ENCODE results near the gene BSPRY. TPM values are rescaled to one million over a fixed set of nuclear protein-coding genes. Genes with fewer than 3 reads are reported as not detected.

The BSPRY gene
- polyA plus RNA-seq, 1 donor from 2014 or later, result not detected

GRCh38 chr9:113391917-113392316, 42.6 kb downstream of the BSPRY start:
- Histone ChIP-seq H2AFZ (ENCODE audit: low read depth, low read length) (no peak overlapping the region), H3F3A (ENCODE audit: insufficient read depth, low read length, poor library complexity, severe bottlenecking) (no peaks in the 10 kb centered on the region), H3K9me3 (ENCODE audit: low read length) (no peaks in the 10 kb centered on the region), H3K36me3 (ENCODE audit: insufficient read depth, low read length) (no peaks in the 10 kb centered on the region), H3K9me2 (ENCODE audit: insufficient read depth, low read length) (no peaks in the 10 kb centered on the region), H3K27me3 (ENCODE audit: insufficient read depth, low read depth, low read length) (no peaks in the 10 kb centered on the region), H3K27ac (ENCODE audit: low read length) (no peak overlapping the region), H3K9ac (ENCODE audit: low read length) (no peak overlapping the region), H3K79me2 (replicated peaks; ENCODE audit: insufficient read depth, low read length) (no peaks in the 10 kb centered on the region), H3K4me3 (ENCODE audit: low read length) (no peak overlapping the region), H3K4me2 (ENCODE audit: low read length) (no peak overlapping the region), H4K20me1 (ENCODE audit: insufficient read depth) (no peaks in the 10 kb centered on the region)
- TF ChIP-seq REST (IDR thresholded peaks at IDR 0.05; ENCODE audit: borderline replicate concordance), result no peak
- TF ChIP-seq RAD21 (conservative IDR thresholded peaks at IDR 0.05), result no peak
- TF ChIP-seq TAF1 (IDR thresholded peaks at IDR 0.05; ENCODE audit: low read depth), result no peak
- TF ChIP-seq SMC3 (conservative IDR thresholded peaks at IDR 0.05; ENCODE audit: poor library complexity), result no peak
- TF ChIP-seq MXI1 (conservative IDR thresholded peaks at IDR 0.05; ENCODE audit: poor library complexity, severe bottlenecking), result no peak
- TF ChIP-seq CTCF (IDR thresholded peaks at IDR 0.05; ENCODE audit: poor library complexity, severe bottlenecking), result no peak
- no peak for TF ChIP-seq EZH2 (IDR thresholded peaks at IDR 0.05; ENCODE audit: borderline replicate concordance, insufficient read depth, low read length, poor library complexity, severe bottlenecking)
- no peak for TF ChIP-seq POLR2AphosphoS5 (IDR thresholded peaks at IDR 0.05)
- TF ChIP-seq EP300 (conservative IDR thresholded peaks at IDR 0.05; ENCODE audit: poor library complexity, severe bottlenecking), result no peak

GRCh38 chr9:113393281-113393680, 43.9 kb downstream of the BSPRY start:
- H3K79me2 ChIP-seq (replicated peaks; ENCODE audit: insufficient read depth, low read length), result peaks cover 4% of the 10 kb centered on the region
- no peak overlapping the region for H3K4me3 ChIP-seq (ENCODE audit: low read length)
- H2AFZ ChIP-seq (ENCODE audit: low read depth, low read length), result no peak overlapping the region
- H3F3A ChIP-seq (ENCODE audit: insufficient read depth, low read length, poor library complexity, severe bottlenecking), result no peaks in the 10 kb centered on the region
- no peak overlapping the region for H3K27ac ChIP-seq (ENCODE audit: low read length)
- no peak for TF ChIP-seq POLR2AphosphoS5 (IDR thresholded peaks at IDR 0.05)
- no peak for TF ChIP-seq RAD21 (conservative IDR thresholded peaks at IDR 0.05)
- no peak for TF ChIP-seq REST (IDR thresholded peaks at IDR 0.05; ENCODE audit: borderline replicate concordance)
- TF ChIP-seq TAF1 (IDR thresholded peaks at IDR 0.05; ENCODE audit: low read depth), result no peak
- TF ChIP-seq MXI1 (conservative IDR thresholded peaks at IDR 0.05; ENCODE audit: poor library complexity, severe bottlenecking), result no peak
- TF ChIP-seq CTCF (IDR thresholded peaks at IDR 0.05; ENCODE audit: poor library complexity, severe bottlenecking), result no peak
- no peak for TF ChIP-seq SMC3 (conservative IDR thresholded peaks at IDR 0.05; ENCODE audit: poor library complexity)
- no peak for TF ChIP-seq EZH2 (IDR thresholded peaks at IDR 0.05; ENCODE audit: borderline replicate concordance, insufficient read depth, low read length, poor library complexity, severe bottlenecking)
- no peak for TF ChIP-seq EP300 (conservative IDR thresholded peaks at IDR 0.05; ENCODE audit: poor library complexity, severe bottlenecking)
- no peaks in the 10 kb centered on the region for H3K9me3 ChIP-seq (ENCODE audit: low read length)
- no peaks in the 10 kb centered on the region for H4K20me1 ChIP-seq (ENCODE audit: insufficient read depth)
- H3K9me2 ChIP-seq (ENCODE audit: insufficient read depth, low read length), result no peaks in the 10 kb centered on the region
- no peaks in the 10 kb centered on the region for H3K27me3 ChIP-seq (ENCODE audit: insufficient read depth, low read depth, low read length)
- no peak overlapping the region for H3K9ac ChIP-seq (ENCODE audit: low read length)
- H3K4me2 ChIP-seq (ENCODE audit: low read length), result no peak overlapping the region
- no peaks in the 10 kb centered on the region for H3K36me3 ChIP-seq (ENCODE audit: insufficient read depth, low read length)

Measured in neural cell (in vitro differentiated cells).